ENCODE results near the gene PRKAG2.

PRKAG2 gene

DNA sequence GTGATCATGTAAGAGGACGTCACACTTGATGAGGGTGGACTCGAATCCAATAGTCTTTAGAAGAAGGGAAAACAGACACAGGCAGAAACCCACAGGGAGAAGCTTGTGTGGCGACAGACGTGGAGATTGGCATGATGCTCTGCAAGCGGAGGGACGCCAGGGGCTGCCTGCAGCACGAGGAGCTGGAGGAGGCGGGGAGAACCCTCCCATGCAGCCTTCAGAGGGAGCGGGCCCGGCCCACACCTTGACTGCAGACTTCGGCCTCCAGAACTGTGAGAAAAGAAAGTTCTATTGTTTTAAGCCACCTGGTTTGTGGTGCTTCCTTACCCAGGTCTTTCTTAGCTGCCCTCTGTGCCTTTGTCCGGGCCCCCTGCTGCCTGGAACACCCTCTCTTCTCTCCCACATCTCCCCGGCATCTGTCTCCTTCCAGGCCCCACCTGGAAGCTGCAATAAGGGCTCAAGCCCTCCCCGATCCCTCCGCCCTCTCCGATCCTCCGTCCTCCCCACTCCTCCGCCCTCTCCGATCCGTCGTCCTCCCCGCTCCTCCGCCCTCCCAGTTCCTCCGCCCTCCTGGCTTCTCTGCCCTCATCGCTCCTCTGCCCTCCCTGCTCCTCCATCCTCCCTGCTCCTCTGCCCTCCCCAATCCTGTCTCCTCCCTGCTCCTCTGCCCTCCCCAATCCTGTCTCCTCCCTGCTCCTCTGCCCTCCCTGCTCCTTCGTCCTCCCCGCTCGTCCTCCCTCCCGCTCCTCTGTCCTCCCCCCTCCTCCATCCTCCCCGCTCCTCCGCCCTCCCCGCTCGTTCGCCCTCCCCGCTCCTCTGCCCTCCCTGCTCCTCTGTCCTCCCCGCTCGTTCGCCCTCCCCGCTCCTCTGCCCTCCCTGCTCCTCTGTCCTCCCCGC, 17.4 kb upstream of the PRKAG2 start:
- Mint-ChIP-seq H3K9me3 (no peaks in the 10 kb centered on the region), H3K27me3 (peaks cover 26% of the 10 kb centered on the region), H3K27ac (no peak overlapping the region), H3K4me3 (no peak overlapping the region), H3K4me1 (no peaks in the 10 kb centered on the region)
- no peak for DNase-seq
- peak; percentile 22 for ATAC-seq

DNA sequence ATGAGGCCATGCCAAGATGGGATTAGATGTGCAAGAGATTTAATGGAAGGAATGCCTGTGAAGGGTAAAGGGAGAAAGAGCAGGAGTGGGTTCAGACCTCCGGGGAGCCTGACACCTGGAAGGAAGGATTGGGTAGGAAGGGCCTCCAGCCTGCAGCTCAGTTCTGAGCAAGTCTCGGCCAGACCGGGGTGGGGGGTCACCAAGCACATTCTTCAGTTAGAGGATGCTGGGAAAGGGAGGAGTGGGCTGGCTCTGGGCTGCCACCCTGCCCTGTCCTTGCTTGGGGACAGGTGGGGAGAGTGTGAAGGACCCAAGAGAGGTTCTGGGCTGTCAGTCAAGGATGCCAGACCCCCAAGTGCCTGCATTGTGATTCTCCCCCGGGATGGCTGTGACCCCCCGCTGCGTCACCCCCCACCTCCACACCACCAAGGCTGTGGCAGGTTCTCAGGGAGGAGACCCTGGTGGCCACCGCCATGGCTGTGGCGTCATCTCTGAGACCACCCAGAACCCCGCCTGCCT, 16.5 kb upstream of the PRKAG2 start:
- no peak overlapping the region for H3K27ac Mint-ChIP-seq
- H3K4me3 Mint-ChIP-seq: no peak overlapping the region
- no peak for ATAC-seq
- H3K27me3 Mint-ChIP-seq: peaks cover 20% of the 10 kb centered on the region
- no peaks in the 10 kb centered on the region for H3K9me3 Mint-ChIP-seq
- DNase-seq: no peak
- H3K4me1 Mint-ChIP-seq: no peaks in the 10 kb centered on the region

DNA sequence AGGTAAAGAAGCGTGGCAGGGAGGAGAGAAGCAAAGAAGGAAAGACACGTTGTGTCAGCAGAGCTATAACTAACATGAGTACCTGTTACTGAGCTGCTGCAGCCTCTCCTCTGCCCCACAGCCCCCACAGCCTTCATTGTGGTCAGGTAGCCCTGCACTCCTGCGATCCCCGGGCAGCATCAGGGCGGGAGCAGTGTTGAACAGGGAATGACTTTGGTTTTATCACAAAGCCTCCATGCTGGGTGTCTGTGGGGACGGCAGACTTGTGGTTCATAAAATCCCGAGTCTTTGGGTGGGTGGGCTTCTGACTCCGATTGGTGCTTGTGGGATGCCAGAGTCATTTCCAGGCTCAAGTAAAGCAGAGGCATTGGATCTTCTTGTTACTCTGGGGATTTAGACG, 14.8 kb upstream of the PRKAG2 start:
- Mint-ChIP-seq H3K4me3 (no peak overlapping the region), H3K27ac (no peak overlapping the region), H3K9me3 (no peaks in the 10 kb centered on the region), H3K27me3 (peaks cover 23% of the 10 kb centered on the region), H3K4me1 (no peaks in the 10 kb centered on the region)
- ATAC-seq (no peak), DNase-seq (no peak)

DNA sequence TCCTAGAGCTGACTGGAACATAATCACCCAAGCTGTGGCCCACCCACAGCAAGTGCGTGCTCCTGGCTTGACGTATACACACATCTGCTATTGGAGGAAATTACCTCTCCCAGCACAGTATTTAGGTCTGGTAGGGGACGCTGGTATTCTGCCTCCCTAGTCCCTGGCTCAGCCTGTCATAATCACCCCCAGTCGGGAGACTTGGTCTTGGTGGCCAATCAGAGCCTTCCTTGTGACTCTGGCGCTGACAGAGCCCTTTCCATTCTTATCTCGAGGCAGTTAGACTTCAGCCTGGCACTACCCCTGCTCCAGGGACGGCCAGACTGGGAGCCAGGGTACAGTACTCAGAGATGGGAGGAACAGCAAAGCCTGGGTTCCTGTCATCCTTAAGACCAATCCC, 14.3 kb upstream of the PRKAG2 start:
- DNase-seq: no peak
- Mint-ChIP-seq H3K27ac (no peak overlapping the region), H3K9me3 (no peaks in the 10 kb centered on the region), H3K4me1 (no peaks in the 10 kb centered on the region), H3K4me3 (no peak overlapping the region), H3K27me3 (peaks cover 29% of the 10 kb centered on the region)
- no peak for ATAC-seq

DNA sequence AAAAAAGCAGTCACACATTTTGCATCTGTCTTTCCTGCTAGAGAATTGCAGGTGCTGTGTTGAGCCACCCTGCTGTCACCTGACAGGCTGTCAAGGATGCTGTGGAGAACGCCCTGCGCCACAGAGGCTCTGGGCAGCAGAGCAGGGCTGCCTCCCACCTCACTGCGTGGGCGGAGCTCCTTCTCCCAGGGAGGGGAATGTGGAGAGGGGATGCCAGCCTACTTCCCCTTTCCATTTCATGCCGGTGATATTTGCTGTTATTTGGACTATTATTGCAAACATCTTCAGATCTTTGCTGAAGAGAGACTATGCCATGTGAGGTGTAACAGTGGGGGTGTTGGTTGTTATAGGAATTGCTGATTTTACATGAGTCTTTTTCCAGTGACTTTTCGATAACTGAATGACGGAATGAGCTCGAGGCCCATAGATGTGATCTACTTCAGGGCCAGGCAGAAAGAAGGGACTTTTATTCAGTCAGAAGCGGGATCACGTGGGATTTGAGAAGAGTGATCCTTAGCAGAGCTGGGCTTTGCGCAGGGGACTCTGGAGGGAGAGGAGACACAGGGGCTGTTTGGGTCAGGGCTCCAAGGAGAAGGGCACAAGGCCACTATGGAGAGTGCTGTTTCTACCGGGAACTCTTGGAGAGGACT, 13.6 kb upstream of the PRKAG2 start:
- ATAC-seq: no peak
- Mint-ChIP-seq H3K27me3 (peaks cover 36% of the 10 kb centered on the region), H3K9me3 (no peaks in the 10 kb centered on the region), H3K27ac (no peak overlapping the region), H3K4me1 (no peaks in the 10 kb centered on the region), H3K4me3 (no peak overlapping the region)
- DNase-seq: no peak

DNA sequence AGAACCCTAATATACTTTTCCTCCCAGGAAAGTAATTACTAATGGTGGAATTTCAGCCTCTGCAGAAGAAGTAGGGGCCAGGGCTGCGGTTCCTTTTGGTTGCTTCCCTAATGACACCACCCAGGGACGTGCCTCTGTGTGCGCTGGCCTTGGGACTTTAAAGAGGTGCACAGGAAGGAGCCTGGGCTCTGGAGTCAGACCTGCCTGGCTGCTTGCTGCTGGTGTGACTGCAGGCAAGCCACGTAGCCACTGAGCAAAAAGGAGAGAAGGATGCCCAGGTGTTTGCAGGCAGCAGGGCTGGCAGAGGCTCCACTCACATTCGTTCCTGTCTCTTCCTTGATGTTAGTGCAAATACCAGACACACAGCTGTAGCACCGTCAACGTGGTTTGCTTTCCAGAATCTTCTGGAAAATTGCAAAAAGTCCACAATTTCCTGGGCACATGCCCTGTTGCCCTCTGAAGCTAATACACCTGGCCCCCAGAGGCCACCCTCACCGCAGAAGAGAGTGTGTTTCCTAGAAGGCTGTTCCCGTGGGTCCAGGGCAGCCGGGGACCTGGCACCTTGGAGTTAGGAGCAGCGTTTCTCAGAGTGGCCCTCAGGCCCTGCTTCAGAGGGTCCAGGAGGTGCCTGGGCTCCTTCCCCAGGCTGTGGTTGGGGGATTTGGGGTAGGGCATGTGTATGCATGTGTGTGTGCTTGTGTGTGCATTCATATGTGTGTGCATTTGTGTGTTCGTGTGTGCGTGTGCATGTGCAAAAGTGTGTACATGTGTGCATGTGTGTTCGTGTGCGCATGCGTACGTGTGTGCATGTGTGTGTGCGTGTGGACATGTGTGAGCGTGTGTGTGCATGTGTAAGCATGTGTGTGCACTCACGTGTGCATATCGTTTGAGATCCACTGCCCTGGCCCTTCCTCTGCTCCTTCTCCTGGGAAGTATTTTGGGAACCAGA, 12.8 kb upstream of the PRKAG2 start:
- Mint-ChIP-seq H3K4me1 (no peaks in the 10 kb centered on the region), H3K9me3 (no peaks in the 10 kb centered on the region), H3K27ac (no peak overlapping the region), H3K27me3 (peaks cover 34% of the 10 kb centered on the region), H3K4me3 (no peak overlapping the region)
- DNase-seq (no peak), ATAC-seq (no peak)

DNA sequence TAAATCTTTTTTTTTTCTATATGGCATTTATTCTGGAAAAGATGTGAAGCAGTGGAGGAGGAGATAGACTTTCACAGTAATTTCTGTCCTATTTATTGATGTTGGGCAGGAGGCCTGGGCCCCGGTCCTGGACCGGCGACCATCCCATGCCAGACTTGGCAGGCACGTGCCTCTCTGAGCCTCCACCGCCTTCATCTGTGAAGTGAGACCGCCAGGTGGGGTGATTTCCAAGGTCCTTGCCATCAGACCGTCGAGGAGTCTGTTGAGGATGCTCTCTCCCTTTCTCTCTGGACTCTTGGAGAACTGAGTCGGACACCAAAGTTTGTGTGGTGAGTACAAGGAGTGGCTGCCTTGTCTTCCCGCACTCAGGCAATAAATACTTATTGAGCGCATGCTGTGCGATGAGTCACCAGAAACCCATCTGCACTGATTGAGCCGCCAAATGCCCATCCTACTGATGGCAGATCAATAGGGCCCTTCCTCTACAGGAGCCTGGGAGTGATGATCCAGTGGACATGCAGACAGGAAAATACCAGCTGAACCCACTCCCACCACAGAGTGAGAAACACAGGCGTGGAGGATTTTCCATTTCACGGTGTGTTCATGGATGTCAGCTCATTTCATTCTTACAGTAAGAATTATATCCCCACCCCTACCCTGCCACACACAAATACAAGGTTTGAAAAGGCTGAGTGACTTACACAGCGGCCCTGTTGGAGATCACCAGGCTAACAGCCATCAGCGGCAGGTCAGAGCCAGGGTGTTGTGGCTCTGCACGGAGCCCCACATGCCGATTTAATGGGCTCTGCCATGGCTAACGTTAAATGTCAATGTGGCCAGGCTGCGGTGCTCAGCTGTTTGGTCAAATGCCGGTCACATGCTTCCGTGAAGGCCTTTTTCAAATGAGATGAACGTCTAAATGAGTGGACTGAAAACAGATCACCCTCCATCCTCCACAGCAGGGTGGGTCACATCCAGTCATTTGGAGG, 11.5 kb upstream of the PRKAG2 start:
- Mint-ChIP-seq H3K4me1 (no peaks in the 10 kb centered on the region), H3K9me3 (no peaks in the 10 kb centered on the region), H3K27me3 (peaks cover 27% of the 10 kb centered on the region), H3K27ac (no peak overlapping the region), H3K4me3 (no peak overlapping the region)
- no peak for DNase-seq
- no peak for ATAC-seq

DNA sequence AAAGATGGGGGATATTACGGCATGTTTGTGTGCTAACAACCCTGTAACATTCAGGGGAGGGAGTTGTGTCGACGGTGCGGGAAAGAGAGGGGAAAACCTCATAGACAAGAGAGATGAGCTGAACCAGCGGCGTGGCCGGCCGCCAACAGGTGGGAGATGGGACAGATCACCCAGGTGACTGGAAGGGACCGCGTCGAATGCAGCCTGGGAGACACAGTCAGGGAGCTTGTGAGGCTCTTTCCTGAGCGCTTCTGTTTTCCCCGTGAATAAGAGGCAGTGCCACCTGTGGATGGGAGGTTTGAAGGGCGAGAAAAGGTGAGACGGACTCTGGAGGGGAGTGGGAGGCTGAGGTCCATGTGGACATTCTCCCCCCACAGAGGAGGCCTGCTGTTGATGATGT, 9.9 kb upstream of the PRKAG2 start:
- no peak overlapping the region for H3K4me3 Mint-ChIP-seq
- H3K27ac Mint-ChIP-seq: no peak overlapping the region
- no peak for ATAC-seq
- no peaks in the 10 kb centered on the region for H3K9me3 Mint-ChIP-seq
- no peak for DNase-seq
- peaks cover 27% of the 10 kb centered on the region for H3K27me3 Mint-ChIP-seq
- H3K4me1 Mint-ChIP-seq: no peaks in the 10 kb centered on the region

DNA sequence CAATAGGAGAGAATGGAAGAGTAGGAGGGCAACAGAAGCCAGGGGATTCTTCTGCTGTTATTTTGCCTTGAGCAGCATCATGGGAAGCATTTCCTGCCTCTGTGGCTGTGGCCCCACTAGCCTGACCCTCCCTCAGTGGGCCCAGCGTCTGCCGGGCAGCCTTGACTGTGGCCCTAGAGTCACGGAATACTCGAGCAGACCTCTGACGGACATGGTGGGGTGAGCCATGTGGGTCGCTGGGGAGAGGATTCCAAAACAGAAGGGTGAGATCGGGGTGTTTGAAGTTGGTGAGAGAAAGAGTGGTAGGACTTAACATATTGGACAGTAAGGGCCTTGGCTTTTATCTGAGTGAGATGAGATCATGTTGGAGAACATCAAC, 8.3 kb upstream of the PRKAG2 start:
- Mint-ChIP-seq H3K27me3 (peaks cover 20% of the 10 kb centered on the region), H3K4me1 (no peaks in the 10 kb centered on the region), H3K4me3 (no peak overlapping the region), H3K9me3 (no peaks in the 10 kb centered on the region), H3K27ac (no peak overlapping the region)
- DNase-seq: no peak
- no peak for ATAC-seq

DNA sequence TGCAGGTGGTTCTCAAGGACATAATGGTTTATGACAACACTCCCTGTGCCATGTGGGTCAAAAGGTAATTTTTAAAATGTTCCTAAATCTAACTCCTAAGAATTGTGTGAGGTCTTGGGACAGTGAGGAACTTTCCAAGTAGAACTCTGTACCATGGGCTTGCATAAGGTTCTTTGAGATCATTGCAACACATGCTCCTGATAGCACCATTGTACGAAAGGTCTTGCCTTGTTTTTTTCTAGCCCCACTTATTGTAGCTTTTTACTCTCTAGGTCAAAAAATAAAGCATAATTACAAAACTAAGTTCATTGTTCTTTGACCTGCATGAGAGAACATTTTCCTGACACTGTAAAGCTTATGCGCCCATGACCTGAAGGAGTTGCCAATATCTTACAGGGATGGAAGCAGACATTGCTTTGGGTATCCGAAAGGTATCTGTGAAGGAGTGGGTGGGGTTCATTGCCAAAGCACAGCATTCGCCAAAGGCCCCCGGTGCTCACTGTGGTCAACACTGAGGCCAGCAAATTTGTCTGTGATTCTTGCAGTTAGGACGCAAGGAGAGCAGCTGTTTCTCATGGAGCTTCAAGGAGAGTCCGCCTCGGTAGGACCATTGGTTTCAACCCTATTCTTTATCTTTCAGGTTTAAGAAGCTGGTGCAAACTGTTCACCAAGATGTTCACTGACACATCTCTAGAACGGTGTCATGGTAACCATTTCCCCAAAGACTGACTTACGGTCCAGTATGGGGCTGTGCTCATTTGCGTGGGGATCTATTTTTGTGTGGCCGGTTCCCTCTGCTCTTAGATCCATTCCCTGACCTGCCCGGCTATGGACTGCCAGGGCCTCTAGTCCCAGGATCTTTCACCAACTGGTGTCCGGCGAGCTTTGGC, 7.6 kb upstream of the PRKAG2 start:
- Mint-ChIP-seq H3K4me1 (no peaks in the 10 kb centered on the region), H3K27me3 (peaks cover 20% of the 10 kb centered on the region), H3K27ac (no peak overlapping the region), H3K9me3 (no peaks in the 10 kb centered on the region), H3K4me3 (no peak overlapping the region)
- DNase-seq (no peak), ATAC-seq (no peak)

DNA sequence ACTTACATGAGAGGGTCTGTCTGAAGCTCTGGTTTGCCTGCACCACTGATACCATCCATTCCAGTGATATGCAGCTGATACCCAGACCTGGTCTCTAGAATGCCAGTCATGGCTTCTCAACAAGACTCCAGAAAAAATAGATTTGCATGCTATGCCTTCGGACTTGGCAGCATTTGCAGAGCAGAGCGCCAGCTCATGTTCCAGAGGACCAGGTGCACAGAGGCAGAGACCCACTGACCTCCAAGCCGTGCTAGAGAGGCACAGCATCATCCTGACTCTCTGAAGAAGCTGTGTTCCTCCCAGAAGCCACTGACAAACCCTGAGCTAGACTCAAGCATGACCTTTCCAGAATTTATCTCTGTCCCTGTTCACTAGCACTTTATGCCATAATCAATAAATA, 6.9 kb upstream of the PRKAG2 start:
- Mint-ChIP-seq H3K9me3 (no peaks in the 10 kb centered on the region), H3K27me3 (peaks cover 20% of the 10 kb centered on the region), H3K27ac (no peak overlapping the region), H3K4me3 (no peak overlapping the region), H3K4me1 (no peaks in the 10 kb centered on the region)
- ATAC-seq (no peak), DNase-seq (no peak)

DNA sequence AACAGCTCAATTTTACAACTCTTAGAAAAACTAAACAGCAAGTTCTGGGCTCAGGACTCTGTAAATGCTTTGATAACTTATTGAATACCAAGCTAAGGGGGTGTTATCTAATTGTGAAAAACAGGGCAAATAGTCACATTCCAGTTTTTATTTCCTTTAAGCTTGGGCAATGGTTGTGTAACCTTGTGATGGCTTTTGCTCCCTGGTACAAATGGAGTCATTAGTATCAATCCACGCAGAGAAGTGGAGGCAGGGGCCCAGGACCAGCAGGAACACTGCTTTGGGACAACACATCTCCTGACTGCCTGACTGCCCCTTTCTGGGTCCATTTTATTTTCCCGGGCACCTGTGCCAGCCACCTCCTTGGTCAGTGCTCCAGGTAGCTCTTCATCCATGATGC, 5.8 kb upstream of the PRKAG2 start:
- peaks cover 10% of the 10 kb centered on the region for H3K4me1 Mint-ChIP-seq
- H3K9me3 Mint-ChIP-seq: no peaks in the 10 kb centered on the region
- H3K27me3 Mint-ChIP-seq: peaks cover 20% of the 10 kb centered on the region
- H3K4me3 Mint-ChIP-seq: no peak overlapping the region
- no peak for ATAC-seq
- no peak overlapping the region for H3K27ac Mint-ChIP-seq
- DNase-seq: no peak

DNA sequence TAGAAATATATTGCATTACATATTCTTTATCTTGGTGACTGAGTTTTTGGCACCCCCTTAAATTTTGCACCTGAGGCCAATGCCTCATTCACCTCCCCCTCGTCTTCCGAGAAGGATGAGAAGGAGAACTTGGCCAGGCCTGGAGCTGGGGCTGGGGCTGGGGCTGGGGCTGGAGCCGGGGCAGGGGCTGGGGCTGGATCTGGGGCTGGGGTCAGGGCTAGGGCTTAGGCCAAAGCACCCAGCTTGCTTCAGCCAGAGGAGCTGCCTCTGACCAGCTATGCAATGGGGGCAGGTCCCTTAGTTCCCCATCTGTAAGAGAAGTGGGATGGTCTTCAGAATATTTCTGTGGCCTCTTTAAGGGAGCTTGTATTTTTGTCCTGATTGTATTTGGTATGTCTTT, 3.8 kb upstream of the PRKAG2 start:
- ATAC-seq (no peak), DNase-seq (no peak)
- no peaks in the 10 kb centered on the region for H3K9me3 Mint-ChIP-seq
- H3K4me1 Mint-ChIP-seq: peaks cover 16% of the 10 kb centered on the region
- peaks cover 7% of the 10 kb centered on the region for H3K27me3 Mint-ChIP-seq
- H3K4me3 Mint-ChIP-seq: no peak overlapping the region
- H3K27ac Mint-ChIP-seq: no peak overlapping the region

Measured in stimulated activated naive CD8-positive, alpha-beta T cell treated with anti-CD3 and anti-CD28 coated beads, Interleukin-15, amount 100 ng/mL, for 72 hours (primary cell).